ENCODE data around the gene SLC16A14. TPM values are rescaled to one million over a fixed set of nuclear protein-coding genes. Genes with fewer than 3 reads are reported as not detected.
A peak's percentile ranks its signal among the peaks of the same experiment; 100 is the strongest.

Gene SLC16A14
- total and polyA plus RNA-seq, 2 donors from 2014 or later, result 1.5 to 6.6 TPM

DNA sequence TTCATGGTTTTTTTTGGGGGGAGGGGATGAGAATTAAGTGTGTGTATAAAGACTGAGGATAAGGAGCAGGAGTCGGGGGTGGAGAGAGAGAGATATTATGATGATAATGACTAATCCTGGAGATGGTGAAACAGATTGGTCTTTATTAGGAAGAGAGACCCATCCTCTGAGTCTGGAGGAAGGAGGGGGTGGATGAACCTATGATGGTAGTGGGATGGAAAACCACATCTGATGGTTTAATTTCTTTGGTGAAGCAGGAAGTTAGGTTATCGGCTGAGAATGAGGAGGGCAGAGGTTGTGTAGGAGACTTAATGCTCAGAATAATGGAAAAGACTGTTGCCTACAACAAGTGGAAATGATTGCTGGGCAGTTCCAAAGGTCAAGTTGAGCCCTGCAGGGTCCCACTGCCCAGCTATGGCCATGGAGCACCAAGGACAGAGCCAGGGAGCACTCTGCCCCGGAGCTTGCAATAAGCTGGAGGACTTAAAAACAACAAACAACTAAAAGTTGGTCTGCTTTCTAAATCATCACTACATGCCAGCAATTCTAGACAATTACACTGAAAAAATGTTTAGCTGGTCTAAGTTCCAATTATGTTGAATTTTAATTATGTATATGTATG lies 7.9 kb downstream of the SLC16A14 start:
- Histone ChIP-seq H3K9ac (ENCODE audit: low read length in 3 of 3) (no peak overlapping the region), H3K9me3 (ENCODE audit: control insufficient read depth in 2 of 3, insufficient read depth in 1 of 3, low read length in 3 of 3) (no peaks in the 10 kb centered on the region), H3K27ac (ENCODE audit: low read depth in 2 of 2, low read length in 2 of 2) (no peak overlapping the region), H3K36me3 (ENCODE audit: control insufficient read depth in 2 of 3, insufficient read depth in 3 of 3, low read length in 3 of 3) (no peaks in the 10 kb centered on the region), H3K4me1 (ENCODE audit: control insufficient read depth in 2 of 3, insufficient read depth in 2 of 3, low read depth in 1 of 3, low read length in 3 of 3) (no peaks in the 10 kb centered on the region), H3K4me3 (ENCODE audit: low read length in 3 of 3) (no peak overlapping the region), H3K27me3 (ENCODE audit: control insufficient read depth, insufficient read depth, low read length) (no peaks in the 10 kb centered on the region)
- DNase-seq (no peak), FAIRE-seq (no peak)
- intact Hi-C loops (cut with DNase I), result no loop called here
- TF ChIP-seq, protein P1, sequence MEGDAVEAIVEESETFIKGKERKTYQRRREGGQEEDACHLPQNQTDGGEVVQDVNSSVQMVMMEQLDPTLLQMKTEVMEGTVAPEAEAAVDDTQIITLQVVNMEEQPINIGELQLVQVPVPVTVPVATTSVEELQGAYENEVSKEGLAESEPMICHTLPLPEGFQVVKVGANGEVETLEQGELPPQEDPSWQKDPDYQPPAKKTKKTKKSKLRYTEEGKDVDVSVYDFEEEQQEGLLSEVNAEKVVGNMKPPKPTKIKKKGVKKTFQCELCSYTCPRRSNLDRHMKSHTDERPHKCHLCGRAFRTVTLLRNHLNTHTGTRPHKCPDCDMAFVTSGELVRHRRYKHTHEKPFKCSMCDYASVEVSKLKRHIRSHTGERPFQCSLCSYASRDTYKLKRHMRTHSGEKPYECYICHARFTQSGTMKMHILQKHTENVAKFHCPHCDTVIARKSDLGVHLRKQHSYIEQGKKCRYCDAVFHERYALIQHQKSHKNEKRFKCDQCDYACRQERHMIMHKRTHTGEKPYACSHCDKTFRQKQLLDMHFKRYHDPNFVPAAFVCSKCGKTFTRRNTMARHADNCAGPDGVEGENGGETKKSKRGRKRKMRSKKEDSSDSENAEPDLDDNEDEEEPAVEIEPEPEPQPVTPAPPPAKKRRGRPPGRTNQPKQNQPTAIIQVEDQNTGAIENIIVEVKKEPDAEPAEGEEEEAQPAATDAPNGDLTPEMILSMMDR (IDR thresholded peaks at IDR 0.05; ENCODE audit: borderline replicate concordance, extremely low read depth, insufficient read depth), result no peak

DNA sequence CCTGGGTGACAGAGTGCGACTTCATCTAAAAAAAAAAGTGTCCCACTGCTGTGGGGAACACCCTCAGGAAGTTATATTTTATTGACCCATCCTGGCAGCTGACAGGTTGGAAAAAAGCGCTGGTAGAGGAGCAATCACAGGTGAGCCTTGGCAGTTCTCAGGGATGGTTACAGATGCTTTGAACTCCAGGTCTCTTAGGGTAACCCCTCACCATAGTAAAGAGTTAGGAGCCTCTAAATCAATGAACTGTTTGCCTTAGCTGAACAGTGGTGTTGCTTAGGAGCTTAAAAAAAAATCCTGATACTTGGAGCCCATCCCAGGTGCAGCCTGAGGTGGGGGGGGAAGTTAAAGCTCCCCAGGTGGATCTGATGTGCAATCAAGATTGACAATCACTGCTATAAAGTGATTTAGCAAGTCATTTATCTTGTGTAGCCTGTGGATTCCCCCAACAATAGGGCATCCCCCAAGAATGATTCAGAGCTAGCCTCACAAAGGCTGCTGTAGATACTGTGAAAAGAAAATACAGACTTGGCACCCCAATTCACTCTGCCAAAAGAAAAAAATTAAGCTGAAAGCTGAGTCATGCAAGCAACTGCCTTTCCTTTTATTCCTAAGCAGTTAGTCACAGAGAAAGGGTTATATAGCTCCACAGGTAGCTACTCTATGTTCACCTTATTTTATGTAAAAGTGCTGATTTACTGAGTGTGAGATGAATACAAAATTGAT lies 14.8 kb downstream of the SLC16A14 start:
- Histone ChIP-seq H3K4me1 (ENCODE audit: control insufficient read depth in 2 of 3, insufficient read depth in 2 of 3, low read depth in 1 of 3, low read length in 3 of 3) (no peaks in the 10 kb centered on the region), H3K27ac (ENCODE audit: low read depth in 2 of 2, low read length in 2 of 2) (no peak overlapping the region), H3K9ac (ENCODE audit: low read length in 3 of 3) (no peak overlapping the region), H3K4me3 (ENCODE audit: low read length in 3 of 3) (no peak overlapping the region), H3K36me3 (ENCODE audit: control insufficient read depth in 2 of 3, insufficient read depth in 3 of 3, low read length in 3 of 3) (no peaks in the 10 kb centered on the region), H3K27me3 (ENCODE audit: control insufficient read depth, insufficient read depth, low read length) (no peaks in the 10 kb centered on the region), H3K9me3 (ENCODE audit: control insufficient read depth in 2 of 3, insufficient read depth in 1 of 3, low read length in 3 of 3) (no peaks in the 10 kb centered on the region)
- intact Hi-C loops (cut with DNase I), result no loop called here
- DNase-seq (no peak), FAIRE-seq (no peak)
- TF ChIP-seq, protein P1 (IDR thresholded peaks at IDR 0.05; ENCODE audit: borderline replicate concordance, extremely low read depth, insufficient read depth), result no peak

DNA sequence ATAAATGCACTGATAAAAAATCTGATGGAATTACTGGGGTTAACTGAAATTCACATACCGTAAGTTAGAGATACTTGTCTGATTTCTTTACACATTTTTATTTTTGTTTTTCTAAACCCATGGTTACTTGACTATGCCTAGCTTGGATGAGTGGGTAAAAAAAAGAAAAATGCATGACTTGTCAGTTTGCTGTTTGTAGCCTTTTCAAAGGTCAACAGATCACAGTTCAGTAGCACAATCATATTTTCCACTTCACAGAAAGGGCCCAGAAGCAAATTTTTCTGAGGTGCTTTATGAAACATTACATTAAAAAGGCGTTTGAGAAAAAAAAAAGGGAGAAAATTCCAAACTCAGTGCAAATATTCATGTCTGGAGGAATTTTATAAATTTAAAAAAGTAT lies 16.4 kb downstream of the SLC16A14 start:
- FAIRE-seq (no peak), DNase-seq (peak in 1 of 5 donors; percentile 18)
- intact Hi-C loops (cut with DNase I), result no loop called here
- Histone ChIP-seq H3K27me3 (ENCODE audit: control insufficient read depth, insufficient read depth, low read length) (no peaks in the 10 kb centered on the region), H3K9me3 (ENCODE audit: control insufficient read depth in 2 of 3, insufficient read depth in 1 of 3, low read length in 3 of 3) (no peaks in the 10 kb centered on the region), H3K9ac (ENCODE audit: low read length in 3 of 3) (no peak overlapping the region), H3K27ac (ENCODE audit: low read depth in 2 of 2, low read length in 2 of 2) (no peak overlapping the region), H3K4me1 (ENCODE audit: control insufficient read depth in 2 of 3, insufficient read depth in 2 of 3, low read depth in 1 of 3, low read length in 3 of 3) (no peaks in the 10 kb centered on the region), H3K4me3 (ENCODE audit: low read length in 3 of 3) (no peak overlapping the region), H3K36me3 (ENCODE audit: control insufficient read depth in 2 of 3, insufficient read depth in 3 of 3, low read length in 3 of 3) (no peaks in the 10 kb centered on the region)
- TF ChIP-seq, protein P1 (IDR thresholded peaks at IDR 0.05; ENCODE audit: borderline replicate concordance, extremely low read depth, insufficient read depth), result no peak
